PC-9 (cell line): ENCODE results near the gene KLHDC8B. TPM values are rescaled to one million over a fixed set of nuclear protein-coding genes. Genes with fewer than 3 reads are reported as not detected.
A peak's percentile ranks its signal among the peaks of the same experiment; 100 is the strongest.
"Not testable (repeated sequence)": the region's sequence is repeated elsewhere in the genome, so short reads cannot be mapped to it uniquely, and the experiment has no call there.

ENCODE experiments used
- BruUV-seq: library from RNA; stranded (reverse); fragments of 400-500 nt; replicated peaks from 2 replicates; lab custom pipeline; 2021; lab: Mats Ljungman, UMichigan
- CTCF ChIA-PET: fragments of 300-600 bp; sonication (Branson Sonifier 250); formaldehyde crosslinking; loops from one replicate; lab custom pipeline; 2022; ENCODE audit warnings: antibody characterized with exemption; lab: Charles Lee
- POLR2A ChIA-PET: fragments of 300-600 bp; sonication (Branson Sonifier 250); formaldehyde crosslinking; loops from one replicate; lab custom pipeline; 2022; ENCODE audit warnings: antibody characterized with exemption; ENCODE audit not compliant: unreplicated experiment; lab: Charles Lee
- DNase-seq, 2 experiments: peaks; one replicate each; pipeline versions ENCODE4 v3.0.0 to v3.0.0-alpha.2; 2015 to 2022; ENCODE audit warnings: mixed read lengths in 1 of 2
- H2AFZ ChIP-seq: fragments of 200-600 bp; sonication (generic); 2 replicates; pipeline ENCODE4 v1.8.1; 2017; ENCODE audit warnings: antibody characterized with exemption
- H3F3A ChIP-seq: fragments of 200-600 bp; sonication (generic); 2 replicates; pipeline ENCODE4 v1.8.1; 2017; ENCODE audit warnings: antibody characterized with exemption, mild to moderate bottlenecking, low read depth; ENCODE audit not compliant: insufficient read depth
- H3K27ac ChIP-seq: fragments of 200-600 bp; sonication (generic); 2 replicates; pipeline ENCODE4 v1.6.1; 2016; ENCODE audit warnings: mixed run types
- H3K27me3 ChIP-seq: fragments of 200-600 bp; sonication (generic); 2 replicates; pipeline ENCODE4 v1.6.1; 2016; ENCODE audit warnings: low read depth, mixed run types; ENCODE audit not compliant: insufficient read depth
- H3K36me3 ChIP-seq: fragments of 200-600 bp; sonication (generic); 2 replicates; pipeline ENCODE4 v1.6.1; 2016; ENCODE audit warnings: low read depth, mixed run types
- H3K4me1 ChIP-seq: fragments of 200-600 bp; sonication (generic); replicated peaks from 2 replicates; pipeline ENCODE4 v1.6.1; 2016; ENCODE audit warnings: mixed run types; ENCODE audit not compliant: insufficient read depth
- H3K4me2 ChIP-seq: fragments of 200-600 bp; sonication (generic); 2 replicates; pipeline ENCODE4 v1.6.1; 2017; ENCODE audit warnings: mixed run types
- H3K4me3 ChIP-seq: fragments of 200-600 bp; sonication (generic); 2 replicates; pipeline ENCODE4 v1.6.1; 2016; ENCODE audit warnings: mixed run types
- H3K79me2 ChIP-seq: fragments of 200-600 bp; sonication (generic); 2 replicates; pipeline ENCODE4 v1.6.1; 2017; ENCODE audit warnings: low read depth, mixed run types
- H3K9me2 ChIP-seq: fragments of 200-600 bp; sonication (generic); 2 replicates; pipeline ENCODE4 v1.8.1; 2017; ENCODE audit warnings: mild to moderate bottlenecking; ENCODE audit not compliant: insufficient read depth
- H3K9me3 ChIP-seq: fragments of 200-600 bp; sonication (generic); 2 replicates; pipeline ENCODE4 v1.8.1; 2016; ENCODE audit warnings: low read depth; ENCODE audit not compliant: insufficient read depth
- H4K20me1 ChIP-seq: fragments of 200-600 bp; sonication (generic); 2 replicates; pipeline ENCODE4 v1.8.1; 2017; ENCODE audit not compliant: insufficient read depth
- CTCF ChIP-seq: fragments of 200-600 bp; sonication (generic); conservative IDR thresholded peaks from 2 replicates; pipeline ENCODE4 v1.6.1; 2017; ENCODE audit warnings: mixed run types, antibody characterized with exemption, mild to moderate bottlenecking, moderate library complexity
- EZH2 ChIP-seq: fragments of 200-600 bp; sonication (generic); IDR thresholded peaks from 2 replicates; pipeline ENCODE4 v1.8.0; 2017; ENCODE audit warnings: antibody characterized with exemption, low read depth
- intact Hi-C: fragments of 100-400 bp; cut with micrococcal nuclease; formaldehyde crosslinking; loops from one replicate; pipeline ENCODE4 v1.10.0; 2022; ENCODE audit not compliant: unreplicated experiment
- total RNA-seq: library from RNA; stranded (reverse); gene quantifications from 2 replicates; pipeline ENCODE4 v1.2.3, GENCODE V29; 2021

The KLHDC8B gene
- total RNA-seq, 1 experiment from 2014 or later, result 15.3 TPM

GRCh38 chr3:49217688-49218470 is 46.5 kb downstream of the KLHDC8B start:
- Histone ChIP-seq H2AFZ (no peak overlapping the region), H3K4me2 (no peak overlapping the region), H3K4me1 (peaks cover 45% of the 10 kb centered on the region), H3K9me3 (no peaks in the 10 kb centered on the region), H3K9me2 (no peaks in the 10 kb centered on the region), H3K27ac (peak overlapping the region; percentile 72), H3K36me3 (no peaks in the 10 kb centered on the region), H3K4me3 (no peak overlapping the region), H3F3A (peaks cover 33% of the 10 kb centered on the region; the same call in 1 of the 2 replicates), H3K27me3 (no peaks in the 10 kb centered on the region), H3K79me2 (no peaks in the 10 kb centered on the region), H4K20me1 (no peaks in the 10 kb centered on the region)
- BruUV-seq, result TSS peak; percentile 86
- intact Hi-C loops, result no loop called here
- TF ChIP-seq CTCF (no peak), EZH2 (no peak)
- ChIA-PET CTCF (no interaction called here), POLR2A (interaction anchor here (1.6 kb wide), 1 partner anchor 27 kb away, joined by 8 read pairs; no protein-coding TSS in a partner anchor)
- no peak for DNase-seq

GRCh38 chr3:49218471-49218989 is 47.1 kb downstream of the KLHDC8B start:
- H3K9me2 ChIP-seq, BruUV-seq, H3K9me3 ChIP-seq, H3K79me2 ChIP-seq, CTCF ChIA-PET, H4K20me1 ChIP-seq, intact Hi-C loops, H2AFZ ChIP-seq, H3K4me3 ChIP-seq, H3K4me2 ChIP-seq, H3K36me3 ChIP-seq, H3K27me3 ChIP-seq: not testable (repeated sequence)
- POLR2A ChIA-PET, result interaction anchor here (0.6 to 1.6 kb wide), 3 partner anchors 13 to 68 kb away, joined by 4 to 8 read pairs (median 4); no protein-coding TSS in a partner anchor
- peaks cover 33% of the 10 kb centered on the region; the same call in 1 of the 2 replicates for H3F3A ChIP-seq
- peak overlapping the region; percentile 72 for H3K27ac ChIP-seq
- peak; percentile 83 to 98 for DNase-seq
- peaks cover 46% of the 10 kb centered on the region for H3K4me1 ChIP-seq

- Histone ChIP-seq H3K36me3 (no peaks in the 10 kb centered on the region), H3K27ac (peak overlapping the region; percentile 72), H3K9me3 (no peaks in the 10 kb centered on the region), H3K4me2 (0 out of 2 replicates have a peak overlapping the region, but pooled peaks have one; percentile 20), H3K4me1 (peaks cover 46% of the 10 kb centered on the region), H3K9me2 (no peaks in the 10 kb centered on the region), H3K27me3 (no peaks in the 10 kb centered on the region), H3K4me3 (no peak overlapping the region), H2AFZ (no peak overlapping the region), H4K20me1 (no peaks in the 10 kb centered on the region), H3K79me2 (no peaks in the 10 kb centered on the region), H3F3A (peaks cover 33% of the 10 kb centered on the region; the same call in 1 of the 2 replicates)
- POLR2A ChIA-PET, result interaction anchor here (0.6 to 1.6 kb wide), 3 partner anchors 12 to 69 kb away, joined by 4 to 8 read pairs (median 4); no protein-coding TSS in a partner anchor
- no TSS peak for BruUV-seq
- DNase-seq, result no peak
- intact Hi-C loops, result no loop called here
- TF ChIP-seq CTCF (no peak), EZH2 (no peak)
- CTCF ChIA-PET, result no interaction called here
Measured at GRCh38 chr3:49219132-49219531, 47.7 kb downstream of the KLHDC8B start.

GRCh38 chr3:49220985-49221563 is 49.7 kb downstream of the KLHDC8B start:
- POLR2A ChIA-PET, result interaction anchor here (0.6 kb wide), 1 partner anchor 120 kb away, joined by 5 read pairs; no protein-coding TSS in a partner anchor

More at GRCh38 chr3:49220985-49221563, 49.7 kb downstream of the KLHDC8B start:
- H3K9me2 ChIP-seq, H3K27me3 ChIP-seq, BruUV-seq, DNase-seq, H3K9me3 ChIP-seq, H3K79me2 ChIP-seq, H3K4me3 ChIP-seq, intact Hi-C loops, H3K36me3 ChIP-seq, H4K20me1 ChIP-seq, H2AFZ ChIP-seq: not testable (repeated sequence)
- Histone ChIP-seq H3K27ac (peak overlapping the region; percentile 66), H3K4me1 (peaks cover 46% of the 10 kb centered on the region), H3F3A (peaks cover 33% of the 10 kb centered on the region; the same call in 1 of the 2 replicates), H3K4me2 (peak overlapping the region; percentile 60; the same call in 1 of the 2 replicates)
- CTCF ChIA-PET, result interaction anchor here (0.5 to 0.7 kb wide), 2 partner anchors 24 to 777 kb away, joined by 3 read pairs; no protein-coding TSS in a partner anchor
